Melanocyte of skin (primary cell): ENCODE data around the gene ATP13A5. TPM values are rescaled to one million over a fixed set of nuclear protein-coding genes. Genes with fewer than 3 reads are reported as not detected.

Source experiments
- total RNA-seq, 2 donors: library from RNA; depleted of rRNA; stranded (reverse); fragments of >200 nt; gene quantifications; 2 replicates each; pipeline ENCODE4 v1.2.3, GENCODE V29; 2012

ATP13A5 gene
- not detected for total RNA-seq

GRCh38 chr3:193378706-193379105 lies at the start of gene ATP13A5:
ATP13A5 (minus strand) TSS chr3:193378753; CDS start chr3:193378725, 28 bp downstream.

GRCh38 chr3:193240850-193241706 lies 137.5 kb downstream of the ATP13A5 start, which contains the start of gene PLAAT1:
PLAAT1 (plus strand) TSS chr3:193241222; CDS start chr3:193255651, 14,429 bp downstream.

Other genes with a start within 250 kb of the ATP13A5 start
- under 1 TPM; 0.33 to 0.34 TPM for gene PLAAT1, start 137.5 kb downstream of the ATP13A5 start, total RNA-seq
- under 1 TPM in 1 of 2 donors, not detected in 1; 0.34 TPM for gene ATP13A4, start 176.1 kb upstream of the ATP13A5 start, total RNA-seq
- 10 to 100 TPM; 62.6 to 80.3 TPM for gene OPA1, start 214.5 kb upstream of the ATP13A5 start, total RNA-seq